GM21717 (cell line): ENCODE results near the gene TBC1D1.

Source experiments
- ATAC-seq: cut with Tn5 transposase; IDR thresholded peaks from one replicate; pipeline ENCODE4 v1.9.1; 2021; ENCODE audit warnings: mild to moderate bottlenecking, moderate library complexity; ENCODE audit not compliant: unreplicated experiment

The TBC1D1 gene

DNA sequence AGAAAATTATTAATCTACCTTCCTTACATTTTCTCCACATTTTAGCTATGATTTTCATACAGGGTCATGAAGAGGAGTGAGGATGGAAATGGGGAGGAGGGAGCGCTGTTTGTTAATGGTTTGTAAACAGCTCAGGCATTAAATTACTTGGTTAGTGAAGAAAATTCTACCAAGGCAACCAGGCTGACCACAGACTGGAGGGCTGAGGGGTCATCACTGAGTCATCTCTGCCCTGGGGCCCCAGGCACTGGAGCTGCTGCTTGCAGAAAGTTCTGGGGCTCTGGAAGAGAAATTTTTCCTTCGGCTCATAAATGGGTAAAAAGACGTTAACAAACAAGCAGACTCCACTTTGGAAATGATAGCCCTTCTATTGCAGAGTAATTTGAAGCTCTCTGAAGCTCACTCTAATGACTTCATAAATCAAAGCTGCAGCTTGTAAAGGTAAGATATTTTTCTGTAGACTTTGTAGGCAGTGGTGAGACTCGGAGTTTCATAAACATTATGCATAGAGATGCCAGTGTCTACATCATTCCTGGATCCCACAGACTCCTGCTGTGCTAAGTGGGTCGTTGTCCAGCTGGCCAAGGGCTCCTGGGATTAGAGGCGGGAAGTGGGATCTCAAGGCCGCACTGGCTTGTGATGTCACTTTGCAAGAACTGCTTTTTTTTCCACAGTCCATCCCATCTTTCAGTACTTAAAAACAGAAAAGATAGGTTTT lies 228.9 kb downstream of the TBC1D1 start:
- ATAC-seq, result no peak

- no peak for ATAC-seq
Measured at GRCh38 chr4:38120772-38121171, 229.9 kb downstream of the TBC1D1 start.

GRCh38 chr4:38122060-38122459 lies 231.2 kb downstream of the TBC1D1 start:
- no peak for ATAC-seq

DNA sequence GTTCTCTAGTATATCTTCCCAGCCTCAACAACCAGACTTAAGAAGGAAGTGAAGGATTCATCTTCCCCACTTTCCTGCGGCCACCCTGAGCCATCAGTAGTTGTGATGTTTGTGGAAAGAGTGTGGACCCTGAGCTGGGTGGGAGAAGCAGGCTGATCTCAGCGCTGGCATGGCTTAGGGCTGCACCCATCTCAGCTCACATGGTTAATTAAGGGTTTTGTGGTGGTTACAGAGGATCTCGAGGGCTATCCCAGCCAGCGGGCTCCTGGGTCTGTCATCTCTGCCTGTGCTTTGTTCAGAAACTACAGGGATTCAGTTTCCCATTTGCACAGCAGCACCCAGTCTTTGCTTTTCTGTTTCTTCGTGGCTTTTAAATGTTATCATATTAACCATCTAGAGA lies 232.7 kb downstream of the TBC1D1 start:
- no peak for ATAC-seq

GRCh38 chr4:38124961-38125360 lies 234.1 kb downstream of the TBC1D1 start:
- ATAC-seq, result no peak

- ATAC-seq, result no peak
Measured at GRCh38 chr4:38125816-38126215, 234.9 kb downstream of the TBC1D1 start.

- peak; percentile 63 for ATAC-seq
Measured at GRCh38 chr4:38128478-38129459, 237.9 kb downstream of the TBC1D1 start.

- no peak for ATAC-seq
Measured at GRCh38 chr4:38129460-38130227, 238.8 kb downstream of the TBC1D1 start.

- ATAC-seq, result no peak
Measured at GRCh38 chr4:38130884-38131283, 240.0 kb downstream of the TBC1D1 start.

DNA sequence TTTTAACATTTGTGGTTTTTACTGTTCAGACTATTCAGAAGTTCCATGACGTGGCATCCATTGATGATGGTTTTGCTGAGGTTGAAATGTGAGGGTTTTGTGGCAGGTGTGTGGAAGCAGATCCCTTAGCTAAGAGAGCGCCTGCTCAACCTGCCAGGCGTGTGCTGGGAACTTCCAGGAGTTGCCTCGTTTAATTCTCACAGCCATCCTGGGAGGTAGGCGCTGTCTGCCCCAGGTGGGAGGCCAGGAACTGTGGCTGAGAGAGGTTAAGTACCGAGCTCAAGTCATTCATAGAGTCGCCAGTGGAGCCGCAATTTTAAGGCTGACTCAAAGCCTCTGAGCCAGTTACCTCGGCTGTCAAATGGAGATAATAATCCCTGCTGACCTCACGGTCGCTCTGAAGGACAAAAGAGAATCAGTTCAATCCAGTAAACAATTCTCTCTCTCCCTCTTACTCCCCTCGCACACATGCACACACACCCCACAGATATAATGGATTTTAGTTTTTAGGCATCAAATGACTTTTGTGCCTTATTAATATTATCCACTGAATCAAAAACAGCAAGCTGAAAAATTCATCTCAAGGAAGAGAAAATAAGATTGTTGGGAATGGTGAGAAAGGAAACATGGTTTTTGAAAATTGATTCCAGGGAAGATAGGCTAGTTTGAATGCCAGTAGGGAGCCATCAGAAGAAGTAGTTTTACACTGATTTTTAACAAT lies 240.6 kb downstream of the TBC1D1 start:
- ATAC-seq, result peak; percentile 35

- ATAC-seq, result peak; percentile 72
Measured at GRCh38 chr4:38132107-38132673, 241.3 kb downstream of the TBC1D1 start.

- no peak for ATAC-seq
Measured at GRCh38 chr4:38132843-38133662, 242.2 kb downstream of the TBC1D1 start.

- ATAC-seq, result no peak
Measured at GRCh38 chr4:38133711-38134480, 243.0 kb downstream of the TBC1D1 start.

- ATAC-seq, result no peak
Measured at GRCh38 chr4:38135201-38135600, 244.3 kb downstream of the TBC1D1 start.

DNA sequence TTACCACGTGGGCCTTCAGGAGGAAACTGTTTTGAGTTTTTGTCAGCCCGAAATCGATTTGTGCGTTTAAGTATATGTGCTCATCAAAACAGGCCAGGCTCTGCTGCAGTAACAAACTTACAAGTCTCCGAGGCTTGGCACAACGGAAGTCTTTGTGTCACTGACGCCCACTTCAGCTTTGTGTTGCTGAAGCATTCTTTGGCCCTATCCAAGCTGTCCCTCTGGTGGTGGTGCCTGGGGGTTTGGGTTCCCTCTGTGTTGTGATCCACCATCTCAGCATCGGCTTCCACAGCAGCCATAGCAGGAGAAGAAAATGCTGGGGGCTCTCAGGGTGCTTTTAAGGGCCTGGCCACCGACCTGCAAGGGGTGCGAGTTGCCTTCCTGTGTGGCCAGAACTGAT lies 245.7 kb downstream of the TBC1D1 start:
- ATAC-seq, result no peak

- no peak for ATAC-seq
Measured at GRCh38 chr4:38137080-38137479, 246.2 kb downstream of the TBC1D1 start.

DNA sequence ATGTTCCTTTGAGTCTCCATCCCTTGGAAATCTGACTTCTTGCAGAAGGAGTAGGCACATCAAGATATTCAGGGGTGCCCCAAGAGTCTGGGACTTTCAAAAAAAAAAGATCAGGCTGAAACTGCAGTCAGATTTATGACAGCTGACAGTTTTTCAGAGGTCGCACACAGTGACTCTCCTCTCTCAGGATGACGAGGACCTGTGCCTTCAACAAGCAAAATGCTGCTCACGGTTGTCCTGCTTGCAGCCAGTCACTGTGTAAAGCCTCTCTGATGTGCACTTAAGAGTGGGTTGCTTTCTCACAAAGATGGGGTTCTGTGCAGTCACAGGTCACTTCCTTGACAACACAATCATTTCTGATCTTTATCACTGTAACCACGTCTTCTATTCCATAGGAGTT lies 247.5 kb downstream of the TBC1D1 start:
- no peak for ATAC-seq

GRCh38 chr4:38139187-38139586 lies 248.3 kb downstream of the TBC1D1 start:
- no peak for ATAC-seq
